ENCODE measurements around the gene INPP4B. TPM values are rescaled to one million over a fixed set of nuclear protein-coding genes. Genes with fewer than 3 reads are reported as not detected.

Gene INPP4B
- total RNA-seq, 1 experiment from 2014 or later: 114 TPM

GRCh38 chr4:142566243-142566642, 279.9 kb downstream of the INPP4B start:
- H3K27ac Mint-ChIP-seq (ENCODE audit: unreplicated experiment): peak overlapping the region; percentile 100
- CTCF ChIA-PET: interaction anchor here (2.0 kb wide), 1 partner anchor 92 kb away, joined by 19 read pairs; no protein-coding TSS in a partner anchor

GRCh38 chr4:142565771-142566170, 280.3 kb downstream of the INPP4B start:
- TF ChIP-seq CTCF (IDR thresholded peaks at IDR 0.05; ENCODE audit: unreplicated experiment): no peak
- Mint-ChIP-seq H3K9me3 (ENCODE audit: low read depth, unreplicated experiment) (no peaks in the 10 kb centered on the region), H3K27ac (ENCODE audit: unreplicated experiment) (peak overlapping the region; percentile 100), H3K4me3 (ENCODE audit: low read depth, unreplicated experiment) (peak overlapping the region; percentile 75), H3K4me1 (ENCODE audit: low read depth, unreplicated experiment) (peaks cover 48% of the 10 kb centered on the region), H3K27me3 (ENCODE audit: unreplicated experiment) (no peaks in the 10 kb centered on the region), H3K36me3 (ENCODE audit: insufficient read depth, unreplicated experiment) (peaks cover 17% of the 10 kb centered on the region)
- intact Hi-C loops (cut with micrococcal nuclease; ENCODE audit: unreplicated experiment): loop anchor here (2.0 to 10.0 kb wide), 4 partner anchors 37 to 441 kb away; no protein-coding TSS in a partner anchor
- no peak for DNase-seq
- CTCF ChIA-PET: no interaction called here
- no TSS peak for BruUV-seq (replicated peaks)

More at GRCh38 chr4:142566243-142566642, 279.9 kb downstream of the INPP4B start:
- no peak for TF ChIP-seq CTCF (IDR thresholded peaks at IDR 0.05; ENCODE audit: unreplicated experiment)
- peaks cover 49% of the 10 kb centered on the region for H3K4me1 Mint-ChIP-seq (ENCODE audit: low read depth, unreplicated experiment)
- peak overlapping the region; percentile 75 for H3K4me3 Mint-ChIP-seq (ENCODE audit: low read depth, unreplicated experiment)
- H3K27me3 Mint-ChIP-seq (ENCODE audit: unreplicated experiment): no peaks in the 10 kb centered on the region
- intact Hi-C loops (cut with micrococcal nuclease; ENCODE audit: unreplicated experiment): loop anchor here (2.0 to 10.0 kb wide), 4 partner anchors 36 to 441 kb away; no protein-coding TSS in a partner anchor
- no peak for DNase-seq
- peaks cover 16% of the 10 kb centered on the region for H3K36me3 Mint-ChIP-seq (ENCODE audit: insufficient read depth, unreplicated experiment)
- TSS peak; percentile 66 for BruUV-seq (replicated peaks)
- no peaks in the 10 kb centered on the region for H3K9me3 Mint-ChIP-seq (ENCODE audit: low read depth, unreplicated experiment)

- H3K27me3 Mint-ChIP-seq (ENCODE audit: unreplicated experiment): no peaks in the 10 kb centered on the region
- H3K9me3 Mint-ChIP-seq (ENCODE audit: low read depth, unreplicated experiment): no peaks in the 10 kb centered on the region
- no TSS peak for BruUV-seq (replicated peaks)
- peaks cover 50% of the 10 kb centered on the region for H3K4me1 Mint-ChIP-seq (ENCODE audit: low read depth, unreplicated experiment)
- no peak for TF ChIP-seq CTCF (IDR thresholded peaks at IDR 0.05; ENCODE audit: unreplicated experiment)
- H3K36me3 Mint-ChIP-seq (ENCODE audit: insufficient read depth, unreplicated experiment): peaks cover 21% of the 10 kb centered on the region
- peak overlapping the region; percentile 62 for H3K4me3 Mint-ChIP-seq (ENCODE audit: low read depth, unreplicated experiment)
- CTCF ChIA-PET: interaction anchor here (0.7 to 1.3 kb wide), 4 partner anchors 14 to 410 kb away, joined by 3 to 8 read pairs (median 4); no protein-coding TSS in a partner anchor
- intact Hi-C loops (cut with micrococcal nuclease; ENCODE audit: unreplicated experiment): loop anchor here (1.0 to 10.0 kb wide), 4 partner anchors 13 to 439 kb away; no protein-coding TSS in a partner anchor
- peak; percentile 74 for DNase-seq
- peak overlapping the region; percentile 97 for H3K27ac Mint-ChIP-seq (ENCODE audit: unreplicated experiment)
These were observed 282.3 kb downstream of the INPP4B start for GRCh38 chr4:142563682-142564291.

DNA sequence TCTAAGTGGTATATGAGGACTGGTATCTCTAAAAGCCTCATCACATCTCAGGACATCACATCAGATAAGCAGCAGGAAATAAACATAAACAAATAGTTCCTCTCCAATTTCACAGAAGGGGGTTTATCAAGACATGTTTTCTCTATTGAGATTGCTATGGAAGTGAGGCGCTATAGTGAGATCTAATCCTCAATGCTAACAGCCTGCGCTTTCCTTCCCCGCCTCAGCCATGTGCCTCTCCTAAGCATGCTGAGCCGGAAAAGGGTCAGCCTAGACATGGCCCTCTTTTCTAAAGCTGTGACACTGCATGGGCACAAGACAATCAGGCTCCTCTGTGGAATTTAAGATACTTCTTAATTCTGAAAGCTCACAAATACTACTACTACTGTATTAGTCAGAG, 286.1 kb downstream of the INPP4B start:
- BruUV-seq (replicated peaks): no TSS peak
- Mint-ChIP-seq H3K4me1 (ENCODE audit: low read depth, unreplicated experiment) (peaks cover 63% of the 10 kb centered on the region), H3K36me3 (ENCODE audit: insufficient read depth, unreplicated experiment) (peaks cover 21% of the 10 kb centered on the region), H3K4me3 (ENCODE audit: low read depth, unreplicated experiment) (no peak overlapping the region), H3K27ac (ENCODE audit: unreplicated experiment) (no peak overlapping the region), H3K27me3 (ENCODE audit: unreplicated experiment) (no peaks in the 10 kb centered on the region), H3K9me3 (ENCODE audit: low read depth, unreplicated experiment) (no peaks in the 10 kb centered on the region)
- intact Hi-C loops (cut with micrococcal nuclease; ENCODE audit: unreplicated experiment): loop anchor here (5.0 to 10.0 kb wide), 3 partner anchors 153 to 435 kb away; no protein-coding TSS in a partner anchor
- DNase-seq: no peak
- CTCF ChIA-PET: no interaction called here
- no peak for TF ChIP-seq CTCF (IDR thresholded peaks at IDR 0.05; ENCODE audit: unreplicated experiment)
